CD4-positive, alpha-beta T cell treated with Interleukin-6 at 100 ng/mL for 8 hours (primary cell): ENCODE measurements around the gene ALOX12B.
"Not testable (repeated sequence)": the region's sequence is repeated elsewhere in the genome, so short reads cannot be mapped to it uniquely, and the experiment has no call there.

Experiments
- DNase-seq: peaks from one replicate; pipeline ENCODE4 v3.0.0-alpha.2; 2020; ENCODE audit warnings: mixed read lengths, low spot score

The ALOX12B gene

DNA sequence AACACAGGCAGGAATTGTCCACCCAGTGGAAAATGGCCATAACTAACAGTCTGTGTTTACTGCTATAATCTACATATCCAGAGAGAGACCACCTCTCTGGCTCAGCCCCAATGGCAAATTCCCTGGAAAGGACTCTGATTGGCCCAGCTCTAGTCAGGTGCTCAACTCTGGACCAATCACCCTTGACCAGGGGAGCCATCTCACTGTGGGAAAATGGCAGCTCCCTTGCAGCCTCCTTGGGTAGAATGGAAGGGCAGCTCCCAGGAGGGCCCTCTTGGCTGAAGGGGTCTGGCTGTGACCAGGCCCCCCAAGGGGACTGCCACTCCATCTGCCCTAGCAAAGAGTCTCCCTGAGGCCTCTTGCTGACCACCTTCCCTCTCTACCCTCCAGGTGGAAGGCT lies 45.5 kb downstream of the ALOX12B start:
- DNase-seq, result no peak

DNA sequence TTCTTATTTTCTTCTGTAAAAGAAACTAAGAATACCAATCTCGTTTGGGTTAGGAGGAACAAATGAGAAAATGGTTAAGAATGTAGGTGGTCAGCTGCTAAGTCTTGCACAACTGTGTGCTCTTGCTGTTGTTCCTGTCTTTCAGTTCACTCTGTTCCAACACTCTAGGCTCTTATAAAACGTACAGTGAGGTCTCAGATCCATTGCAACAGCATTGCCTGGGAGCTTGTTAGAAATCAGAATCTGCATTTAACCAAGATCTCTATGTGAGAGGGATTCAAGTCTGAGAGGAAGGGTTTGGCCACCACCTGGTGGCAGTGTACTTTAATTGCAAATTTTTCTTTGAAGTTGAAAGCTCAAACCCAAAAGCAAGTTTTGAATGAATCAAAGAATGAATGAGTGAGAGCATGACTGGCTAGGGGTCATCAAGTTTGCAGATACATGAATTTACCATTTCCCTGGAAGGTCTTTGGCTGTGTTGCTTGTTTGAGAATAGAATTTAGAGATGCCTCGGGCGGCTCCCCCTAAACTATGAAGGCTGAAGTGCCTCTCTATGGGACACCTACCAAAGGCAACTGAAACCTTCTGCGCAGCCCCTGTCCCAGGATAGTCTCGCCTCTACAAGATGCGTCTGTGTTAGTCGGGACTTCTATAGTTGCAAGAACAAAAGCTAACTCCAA lies 46.1 kb downstream of the ALOX12B start:
- peak; percentile 20 for DNase-seq

DNA sequence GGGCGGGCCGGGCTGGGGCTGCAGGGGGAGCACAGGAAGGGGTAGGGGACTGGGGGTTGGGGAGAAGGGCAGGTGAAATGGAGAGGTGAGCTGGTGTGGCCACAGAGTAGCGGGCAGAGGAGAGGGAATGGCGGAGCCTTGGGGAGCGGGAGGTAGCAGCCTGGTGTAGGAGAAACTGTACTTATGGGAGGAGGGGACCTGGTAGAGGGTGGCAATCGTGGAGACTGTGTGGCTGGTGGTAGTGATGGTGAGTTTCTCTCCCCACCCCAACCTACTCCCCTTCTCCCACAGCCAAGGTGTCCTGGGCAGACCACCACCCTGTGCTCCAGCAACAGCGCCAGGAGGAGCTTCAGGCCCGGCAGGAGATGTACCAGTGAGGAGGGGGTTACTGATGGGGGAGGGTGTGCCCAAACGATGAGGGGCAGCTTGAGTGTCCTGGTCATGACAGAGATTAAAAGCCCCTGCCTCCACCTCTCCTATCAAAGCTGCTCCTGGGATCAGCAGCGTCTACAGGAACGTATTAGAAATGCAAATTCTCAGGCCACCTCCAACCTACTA lies 47.8 kb downstream of the ALOX12B start:
- no peak for DNase-seq

DNA sequence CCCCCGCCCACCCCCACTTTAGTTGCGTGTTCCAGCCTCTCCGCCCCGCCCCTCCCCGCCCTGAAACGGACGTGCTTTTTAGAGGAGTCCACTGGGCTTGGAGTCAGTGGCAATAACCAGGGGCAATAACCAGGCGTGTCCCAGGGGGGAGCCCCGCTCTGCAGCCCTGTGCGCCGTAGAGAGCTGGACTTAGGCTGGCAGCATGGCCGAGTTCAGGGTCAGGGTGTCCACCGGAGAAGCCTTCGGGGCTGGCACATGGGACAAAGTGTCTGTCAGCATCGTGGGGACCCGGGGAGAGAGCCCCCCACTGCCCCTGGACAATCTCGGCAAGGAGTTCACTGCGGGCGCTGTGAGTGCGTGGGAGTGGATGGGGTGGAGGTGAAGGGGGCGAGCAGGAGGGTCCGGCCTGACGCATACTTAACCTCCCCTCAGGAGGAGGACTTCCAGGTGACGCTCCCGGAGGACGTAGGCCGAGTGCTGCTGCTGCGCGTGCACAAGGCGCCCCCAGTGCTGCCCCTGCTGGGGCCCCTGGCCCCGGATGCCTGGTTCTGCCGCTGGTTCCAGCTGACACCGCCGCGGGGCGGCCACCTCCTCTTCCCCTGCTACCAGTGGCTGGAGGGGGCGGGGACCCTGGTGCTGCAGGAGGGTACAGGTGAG lies 48.4 kb downstream of the ALOX12B start, which contains the start of gene ALOX15B:
TSS of gene ALOX15B (plus strand) at position 106 of the 657 bp plus-strand sequence. CDS start at position 203, 97 bp downstream.
- no peak for DNase-seq

DNA sequence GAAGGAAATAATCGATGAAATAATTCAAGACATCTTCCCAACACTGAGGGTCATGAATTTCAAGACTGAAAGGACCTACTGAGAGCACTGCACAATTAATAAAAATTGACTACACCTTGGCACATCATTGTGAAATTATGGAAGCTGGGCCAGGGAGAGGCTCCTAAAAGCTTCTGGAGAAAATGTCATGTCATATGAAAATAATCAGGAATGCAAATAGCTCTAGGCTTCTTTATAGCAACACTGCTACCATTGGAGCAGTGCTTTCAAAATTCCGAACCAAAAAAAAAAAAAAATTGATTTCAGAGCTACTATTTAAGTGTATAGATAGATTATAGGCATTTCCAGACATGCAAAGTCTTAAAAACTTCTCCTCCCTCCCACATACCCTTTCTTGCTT lies 55.1 kb downstream of the ALOX12B start:
- no peak for DNase-seq

DNA sequence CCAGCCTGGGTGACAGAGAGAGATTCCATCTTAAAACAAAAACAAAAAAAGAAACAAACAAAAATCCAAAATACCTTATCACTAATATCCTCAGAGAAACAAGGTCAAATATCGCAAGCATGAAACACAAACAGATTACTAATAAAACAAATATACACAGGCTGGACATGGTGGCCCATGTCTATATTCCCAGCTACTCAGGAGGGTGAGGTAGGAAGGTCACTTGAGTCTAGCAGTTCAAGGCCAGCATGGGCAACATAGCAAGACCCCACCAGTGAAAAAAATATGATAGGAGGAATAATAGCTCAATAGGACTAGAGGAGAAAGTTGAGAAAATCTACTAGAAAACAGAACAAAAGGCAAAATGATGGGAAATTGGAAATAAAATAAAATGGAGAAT lies 55.6 kb downstream of the ALOX12B start:
- DNase-seq, result no peak

DNA sequence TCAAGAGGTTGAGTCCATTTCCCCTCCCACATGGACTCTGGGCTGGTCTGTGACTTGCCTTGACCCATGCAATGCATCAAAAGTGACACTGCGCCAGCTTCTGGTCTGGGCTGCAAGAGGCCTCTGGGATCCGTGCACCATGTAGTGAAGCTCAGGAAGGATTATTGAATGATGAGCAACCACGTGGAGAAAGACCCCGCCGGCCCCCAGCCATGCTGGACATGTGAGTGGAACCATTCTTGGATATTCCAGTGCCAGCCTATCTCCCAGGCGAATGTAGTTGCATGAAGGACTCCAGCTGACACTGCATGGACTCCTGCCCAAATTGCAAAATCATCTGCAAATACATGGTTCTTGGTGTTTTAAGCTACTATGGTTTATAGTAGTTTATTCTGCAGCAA lies 56.3 kb downstream of the ALOX12B start:
- DNase-seq, result no peak

DNA sequence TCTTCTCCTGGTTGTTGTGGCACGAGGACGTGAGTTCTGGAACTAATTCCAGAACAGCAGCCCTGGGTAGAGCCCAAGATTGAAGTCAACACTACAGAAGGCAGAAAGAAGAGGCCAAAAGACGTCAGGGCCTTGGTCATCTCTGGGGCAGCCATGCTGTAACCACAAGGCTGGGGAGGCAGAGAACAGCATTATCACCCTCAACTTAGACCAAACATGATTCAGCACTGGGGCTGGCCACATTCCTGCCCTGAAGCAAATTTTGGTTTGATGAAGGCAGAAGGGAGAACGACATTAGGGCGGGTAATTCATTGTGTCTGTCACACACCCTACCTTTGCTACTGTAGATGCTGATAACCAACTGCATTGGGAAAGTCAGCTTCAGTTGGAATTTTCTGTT lies 58.4 kb downstream of the ALOX12B start:
- no peak for DNase-seq

DNA sequence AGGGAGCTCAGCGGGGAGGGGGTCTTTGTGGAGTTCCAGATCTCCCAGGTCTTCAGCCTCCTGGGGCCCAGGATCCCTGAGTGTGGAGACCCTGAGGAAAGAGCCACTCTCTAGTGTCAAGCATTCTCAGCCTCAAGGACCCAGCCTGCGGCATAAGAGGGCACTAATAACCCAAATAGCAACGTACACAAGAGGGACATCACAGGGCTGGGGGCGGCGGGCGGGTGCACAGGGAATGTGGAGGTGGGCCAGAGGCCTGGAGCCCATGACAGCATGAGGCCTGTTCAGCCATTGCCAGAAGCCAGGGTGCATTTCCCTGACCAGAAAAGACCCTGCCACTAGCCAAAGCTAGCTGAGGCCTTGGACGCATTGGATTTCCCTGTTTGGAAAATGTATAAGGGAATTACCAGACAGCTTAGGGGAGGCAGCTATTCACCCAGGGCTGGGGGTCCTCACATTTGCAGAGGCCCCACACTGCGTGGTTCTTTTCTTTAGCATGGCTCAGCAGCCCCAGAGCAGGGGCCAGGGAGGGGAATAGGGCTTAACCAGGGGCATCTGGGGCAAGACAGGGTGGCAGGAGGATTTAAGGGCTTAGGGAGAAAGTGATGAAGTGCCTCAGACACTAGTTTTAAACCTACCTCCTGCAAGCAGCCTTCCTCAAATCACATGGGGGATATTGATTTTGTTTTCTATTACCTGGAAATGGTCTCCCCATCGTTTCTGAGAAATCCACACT lies 62.2 kb downstream of the ALOX12B start:
- DNase-seq, result no peak

DNA sequence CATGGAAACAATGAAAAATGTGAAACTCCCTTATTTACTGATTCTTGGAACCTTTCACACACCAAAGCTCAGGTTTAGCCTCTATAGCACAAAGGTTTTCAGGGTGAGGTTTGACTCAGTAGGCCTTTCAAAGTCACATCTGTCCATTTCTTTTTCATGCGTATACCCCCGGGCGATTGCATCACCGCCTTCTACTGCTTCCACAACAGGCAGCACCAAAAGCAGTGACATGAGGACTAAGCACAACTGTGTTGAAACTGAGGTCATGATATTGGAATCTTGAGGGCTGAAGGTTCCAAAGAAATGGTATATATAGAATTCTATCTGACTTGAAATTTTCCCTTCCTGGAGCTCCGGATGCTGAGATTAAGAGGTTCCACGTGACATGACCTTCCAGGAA lies 63.4 kb downstream of the ALOX12B start:
- not testable (repeated sequence) for DNase-seq
